DOHH2 (cell line): ENCODE data around the gene PLCG2.

ENCODE experiments used
- CTCF ChIP-seq: fragments of 200-600 bp; sonication (generic); IDR thresholded peaks from one replicate; pipeline ENCODE4 v1.5.1; 2014; ENCODE audit warnings: antibody characterized with exemption, mild to moderate bottlenecking, low read depth, low read length; ENCODE audit not compliant: poor library complexity, severe bottlenecking
- EZH2phosphoT487 ChIP-seq: fragments of 200-600 bp; sonication (generic); IDR thresholded peaks from 2 replicates; pipeline ENCODE4 v1.6.1; 2017; ENCODE audit warnings: borderline replicate concordance, mild to moderate bottlenecking, antibody characterized with exemption, low read length, moderate library complexity, mixed read lengths

GRCh38 chr16:81933361-81933760, 154.3 kb downstream of the PLCG2 start:
- no peak for TF ChIP-seq CTCF
- TF ChIP-seq EZH2phosphoT487: no peak
